Right ventricle myocardium superior (tissue), 1 donor: ENCODE results near the gene SPCS3. TPM values are rescaled to one million over a fixed set of nuclear protein-coding genes. Genes with fewer than 3 reads are reported as not detected.
"Not testable (repeated sequence)": the region's sequence is repeated elsewhere in the genome, so short reads cannot be mapped to it uniquely, and the experiment has no call there.

Source experiments
- ATAC-seq: fragments of 200-7000 bp; cut with Tn5 transposase; one replicate; pipeline ENCODE4 v1.9.1; 2020; ENCODE audit warnings: mild to moderate bottlenecking; ENCODE audit not compliant: poor library complexity
- DNase-seq: peaks from one replicate; pipeline ENCODE4 v3.0.0-alpha.2; 2020
- intact Hi-C: fragments of 100-400 bp; cut with DNase I; formaldehyde crosslinking; loops from one replicate; pipeline ENCODE4 v1.11.2; 2022
- long read RNA-seq: library from polyadenylated mRNA; unstranded; transcript quantifications from one replicate; pipeline ENCODE4 v2.0.0, GENCODE V29; 2021
- total RNA-seq: library from RNA; stranded (reverse); fragmentation: NEBNext Ultra II Directional; extraction: Animal tissue kit (Norgen Biotek cat#: 25700); gene quantifications from one replicate; pipeline ENCODE4 v1.2.1, GENCODE V29; 2021
- donor health status: DM: no; HTN: yes; CAD: no; lungs with severe emphysema.

The SPCS3 gene
- total RNA-seq = 82.2 TPM
- long read RNA-seq, full-length matches to known transcripts = 37 of 46 reads
- long read RNA-seq, partial matches to known transcripts = 1 of 46 reads
- long read RNA-seq, other reads (novel, unspliced or antisense) = 8 of 46 reads

DNA sequence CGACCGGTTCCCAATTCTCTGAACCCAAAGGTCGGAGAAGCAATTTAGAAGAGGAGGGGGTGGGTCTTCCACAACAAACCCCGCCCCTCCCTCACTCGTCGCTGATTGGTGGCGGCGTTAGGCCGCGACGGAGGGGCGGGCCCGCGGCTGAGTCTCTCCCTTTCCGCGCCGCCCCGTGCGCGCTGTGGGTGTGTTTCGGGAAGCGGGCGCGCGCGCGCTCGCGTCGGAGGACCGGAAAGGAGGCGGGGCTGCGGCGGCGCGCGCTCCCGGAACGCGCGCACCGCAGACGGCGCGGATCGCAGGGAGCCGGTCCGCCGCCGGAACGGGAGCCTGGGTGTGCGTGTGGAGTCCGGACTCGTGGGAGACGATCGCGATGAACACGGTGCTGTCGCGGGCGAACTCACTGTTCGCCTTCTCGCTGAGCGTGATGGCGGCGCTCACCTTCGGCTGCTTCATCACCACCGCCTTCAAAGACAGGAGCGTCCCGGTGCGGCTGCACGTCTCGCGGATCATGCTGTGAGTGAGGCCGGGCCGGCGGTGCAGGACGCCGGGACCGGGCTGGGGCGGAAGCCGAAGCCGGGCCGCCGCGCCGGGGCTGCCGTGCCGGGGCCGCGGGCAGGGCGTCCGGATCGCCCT is at the start of gene SPCS3:
Gene SPCS3 (plus strand): TSS at position 263 of the 636 bp plus-strand sequence. CDS start 111 bp downstream, at position 374.
- intact Hi-C loops = no loop called here
- peak; percentile 98 for DNase-seq
- peak; percentile 99 for ATAC-seq

DNA sequence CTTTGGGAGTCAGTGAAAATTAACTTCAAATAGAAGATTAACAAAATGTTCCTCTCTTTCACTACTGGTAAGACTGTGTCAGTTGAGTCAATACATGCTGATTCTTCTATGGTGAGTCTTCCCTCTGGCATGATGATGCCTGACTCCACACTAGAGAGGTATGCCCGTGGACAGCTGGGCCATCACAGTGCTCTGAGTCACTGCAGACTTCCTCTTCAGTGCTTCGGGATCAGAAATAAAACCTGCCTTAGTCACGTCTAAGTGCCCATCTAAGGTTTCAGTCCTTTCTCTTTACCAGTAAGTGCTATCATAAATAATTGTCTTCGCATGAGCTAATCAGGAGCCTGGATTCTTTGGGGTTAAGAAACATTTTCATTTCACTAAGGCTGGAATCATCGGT is 49.1 kb upstream of the SPCS3 start:
- DNase-seq = no peak
- ATAC-seq = no peak
- intact Hi-C loops = loop anchor here (10.0 kb wide), 1 partner anchor 76 kb away; the partner anchor contains the start of gene SPATA4

DNA sequence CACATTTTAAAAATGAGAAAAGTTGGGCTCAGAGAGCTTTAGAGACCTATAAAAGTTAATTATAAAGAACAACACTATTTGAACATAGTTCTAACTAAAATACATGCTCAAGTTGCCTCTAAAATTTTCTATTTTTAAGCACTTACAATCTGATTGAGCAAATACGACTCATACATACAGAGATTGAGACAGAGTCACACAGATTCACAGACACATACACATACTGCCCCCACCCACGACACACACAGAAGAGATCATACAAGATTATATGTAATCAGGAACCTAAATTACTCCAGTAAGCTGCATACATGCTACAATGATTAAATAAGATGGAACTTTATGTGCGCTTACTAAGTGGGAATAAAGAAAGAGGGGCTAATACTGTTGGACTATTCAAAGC is 48.0 kb upstream of the SPCS3 start:
- no peak for ATAC-seq
- intact Hi-C loops = loop anchor here (10.0 kb wide), 1 partner anchor 77 kb away; the partner anchor contains the start of gene SPATA4
- no peak for DNase-seq

DNA sequence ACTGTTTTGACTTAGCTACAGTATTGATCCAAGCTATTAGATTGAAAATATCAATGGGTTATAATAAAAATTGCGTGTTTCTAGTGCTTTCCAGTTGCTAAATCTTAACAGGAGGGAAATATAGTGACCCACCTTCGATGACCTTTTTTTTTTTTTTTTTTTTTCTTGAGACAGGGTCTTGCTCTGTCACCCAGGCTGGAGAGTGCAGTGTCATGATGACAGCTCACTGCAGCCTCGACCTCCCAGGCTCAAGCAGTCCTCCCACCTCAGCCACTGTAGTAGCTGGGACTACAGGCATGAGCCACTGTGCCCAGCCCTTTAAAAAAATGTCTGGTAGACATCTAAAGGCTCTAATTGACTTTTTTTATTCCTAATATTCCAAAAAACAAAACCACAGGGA is 47.0 kb upstream of the SPCS3 start:
- DNase-seq (no peak), ATAC-seq (no peak)
- intact Hi-C loops = loop anchor here (10.0 kb wide), 1 partner anchor 78 kb away; the partner anchor contains the start of gene SPATA4

DNA sequence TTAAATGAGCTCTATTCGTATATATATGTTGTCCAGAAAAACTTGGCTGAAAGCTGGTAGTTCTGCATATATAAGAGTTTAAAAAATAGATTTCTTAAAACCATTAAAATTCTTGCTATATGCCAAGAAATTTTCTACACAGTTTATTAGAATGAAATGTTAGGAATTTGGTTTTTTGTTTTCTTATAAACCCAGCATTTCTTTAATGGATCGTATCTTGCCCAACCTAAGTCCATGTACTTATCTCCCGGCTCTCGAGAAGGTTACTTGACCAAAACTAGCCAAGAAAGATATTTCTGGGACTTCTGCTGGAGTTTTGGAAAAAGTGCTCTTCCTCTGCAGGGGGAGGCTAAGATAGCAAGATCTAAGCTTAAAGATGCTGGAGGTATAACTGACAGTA is 46.0 kb upstream of the SPCS3 start:
- intact Hi-C loops = loop anchor here (10.0 kb wide), 1 partner anchor 79 kb away; the partner anchor contains the start of gene SPATA4
- no peak for DNase-seq
- ATAC-seq = no peak

DNA sequence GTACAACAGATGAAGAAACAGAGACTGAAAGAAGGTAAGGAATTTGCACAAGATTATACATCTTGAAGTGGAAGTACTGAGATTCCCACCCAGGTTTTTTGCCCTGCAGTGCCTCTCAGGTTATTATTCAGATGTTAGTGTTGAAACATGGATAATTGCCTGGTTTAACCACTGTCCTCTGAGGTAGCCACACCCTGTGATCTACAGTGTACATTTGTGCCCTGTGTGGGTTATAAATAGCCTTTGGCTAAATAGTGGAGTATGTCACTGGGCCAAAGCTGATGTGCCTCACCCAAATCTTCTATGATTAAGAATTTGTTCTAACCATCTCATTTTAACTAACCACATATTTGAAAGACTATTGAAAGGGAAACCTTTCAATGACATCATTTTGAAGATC is 45.3 kb upstream of the SPCS3 start:
- DNase-seq = no peak
- intact Hi-C loops = loop anchor here (10.0 kb wide), 1 partner anchor 80 kb away; the partner anchor contains the start of gene SPATA4
- ATAC-seq = peak; percentile 86

DNA sequence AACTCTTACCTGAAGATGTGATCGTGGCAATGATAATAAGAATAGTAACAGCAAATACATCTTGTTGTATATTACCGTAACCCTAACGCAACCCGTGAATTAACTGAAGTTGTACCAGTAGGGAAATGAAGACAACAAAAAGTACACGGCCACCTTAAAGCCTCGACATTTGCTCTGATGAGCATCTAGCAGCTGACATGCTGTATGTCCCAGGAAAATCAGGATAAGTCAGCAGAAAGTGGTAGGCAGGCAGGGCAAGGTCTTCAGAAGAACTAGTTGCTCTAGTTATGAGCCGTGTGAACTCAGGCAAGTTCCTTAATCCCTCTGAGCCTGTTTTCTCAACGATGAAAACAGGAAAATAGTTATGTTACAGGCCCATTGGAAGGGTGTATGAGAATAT is 43.1 kb upstream of the SPCS3 start:
- ATAC-seq (no peak), DNase-seq (no peak)
- intact Hi-C loops = loop anchor here (5.0 to 10.0 kb wide), 2 partner anchors 82 to 124 kb away; partner anchors contain the start of gene SPATA4

DNA sequence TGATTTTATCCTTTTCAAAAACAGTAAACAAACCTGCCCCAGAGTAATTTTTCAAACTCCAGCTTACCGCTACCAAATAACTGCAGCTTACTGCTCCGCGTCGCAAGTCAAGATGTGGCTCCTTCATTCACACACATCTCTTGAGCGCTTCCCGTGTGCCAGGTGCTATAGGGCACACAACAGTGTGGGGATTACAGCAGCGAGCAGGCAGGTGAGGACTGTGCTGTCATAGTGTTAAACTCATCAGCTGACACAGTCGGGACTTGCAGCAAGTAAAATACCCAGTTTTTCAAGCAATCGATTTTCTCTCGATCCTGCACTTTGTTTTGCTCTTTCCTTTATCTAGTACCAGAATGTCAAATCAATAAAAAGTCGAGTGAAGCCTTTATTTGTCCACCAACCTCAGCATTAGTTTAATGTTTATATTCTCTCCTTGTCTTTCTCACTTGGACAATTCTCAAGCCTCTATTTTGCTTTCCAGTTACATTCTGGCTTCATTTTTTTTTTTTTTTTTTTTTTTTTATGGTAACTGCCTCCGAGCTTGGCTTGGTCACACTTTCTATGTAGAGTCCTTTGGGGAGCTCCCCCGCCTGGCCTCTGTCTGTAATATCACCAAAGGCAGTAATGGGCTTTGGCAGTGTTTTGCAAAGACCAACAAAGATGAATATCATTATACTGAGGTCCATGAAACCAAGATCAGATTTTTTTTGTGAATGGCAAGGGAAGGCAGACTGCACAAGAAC is 42.4 kb upstream of the SPCS3 start:
- ATAC-seq = peak; percentile 91
- intact Hi-C loops = loop anchor here (5.0 to 10.0 kb wide), 2 partner anchors 83 to 125 kb away; partner anchors contain the start of gene SPATA4
- DNase-seq = peak; percentile 52

DNA sequence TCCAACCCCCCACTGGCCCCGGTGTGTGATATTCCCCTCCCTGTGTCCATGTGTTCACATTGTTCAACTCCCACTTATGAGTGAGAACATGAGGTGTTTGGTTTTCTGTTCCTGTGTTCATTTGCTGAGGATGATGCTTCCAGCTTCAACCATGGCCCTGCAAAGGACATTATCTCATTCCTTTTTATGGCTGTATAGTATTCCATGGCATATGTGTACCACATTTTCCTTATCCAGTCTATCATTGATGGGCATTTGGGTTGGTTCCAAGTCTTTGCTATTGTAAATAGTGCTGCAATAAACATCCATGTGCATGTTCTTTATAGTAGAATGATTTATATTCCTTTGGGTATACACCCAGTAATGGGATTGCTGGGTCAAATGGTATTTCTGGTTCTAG is 40.2 kb upstream of the SPCS3 start:
- not testable (repeated sequence) for DNase-seq, ATAC-seq
- intact Hi-C loops = loop anchor here (5.0 to 10.0 kb wide), 2 partner anchors 85 to 127 kb away; partner anchors contain the start of gene SPATA4

DNA sequence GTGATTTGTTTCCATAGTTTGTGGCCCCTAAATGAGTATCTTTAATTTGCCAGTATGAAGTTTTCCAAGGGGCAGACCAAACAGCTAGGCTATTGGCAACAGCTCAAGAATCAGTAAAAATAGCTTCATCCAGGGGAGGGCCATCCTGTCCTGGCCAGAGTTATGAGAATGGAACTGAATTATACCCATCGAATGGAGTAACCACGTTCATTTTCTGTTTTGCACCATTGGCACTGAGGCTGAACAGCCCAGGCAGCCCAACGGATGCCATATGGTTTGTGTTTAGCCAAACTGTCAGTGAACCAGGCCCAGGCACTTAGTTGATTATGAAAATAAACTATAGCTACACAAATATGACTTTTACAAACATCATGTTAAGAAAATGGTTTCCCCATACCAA is 33.0 kb upstream of the SPCS3 start:
- ATAC-seq (peak; percentile 64), DNase-seq (no peak)
- intact Hi-C loops = no loop called here

DNA sequence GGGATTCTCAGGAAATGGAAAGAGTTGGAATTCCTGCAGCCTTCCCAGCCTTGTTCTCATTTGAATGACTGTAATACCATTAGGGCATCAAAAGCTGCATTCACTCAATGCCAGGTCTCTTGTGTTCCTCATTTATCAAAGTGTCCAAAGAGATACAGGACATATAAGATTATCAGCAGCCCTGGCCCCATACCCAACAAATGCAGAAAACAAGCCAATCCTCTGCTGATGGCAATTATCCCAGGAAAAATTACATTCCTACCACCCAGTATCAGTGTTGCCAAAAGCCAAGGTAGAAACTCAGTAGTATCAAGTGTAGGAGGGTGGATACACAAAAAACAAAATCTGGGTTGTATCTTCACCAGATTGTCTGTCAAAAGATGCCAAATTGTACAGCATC is 32.2 kb upstream of the SPCS3 start:
- DNase-seq (no peak), ATAC-seq (no peak)
- intact Hi-C loops = no loop called here

DNA sequence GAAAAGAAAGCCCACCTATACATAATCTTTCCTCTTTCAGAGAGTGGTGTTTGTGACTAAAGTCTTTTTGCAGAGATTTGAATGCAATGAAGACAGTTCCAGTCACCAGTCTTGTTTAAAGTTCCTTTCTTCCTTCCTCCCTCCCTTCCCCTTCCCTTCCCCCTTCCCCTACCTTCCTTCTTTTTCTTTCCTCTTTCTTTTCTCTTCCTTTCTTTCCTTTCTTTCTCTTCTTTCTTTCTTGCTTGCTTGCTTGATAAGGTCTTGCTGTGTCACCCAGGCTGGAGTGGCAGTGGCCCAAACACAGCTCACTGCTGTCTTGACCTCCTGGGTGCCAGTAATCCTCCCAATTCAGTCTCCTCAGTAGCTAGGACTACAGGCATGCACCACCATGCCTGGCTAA is 31.7 kb upstream of the SPCS3 start:
- no peak for ATAC-seq
- intact Hi-C loops = no loop called here
- no peak for DNase-seq

DNA sequence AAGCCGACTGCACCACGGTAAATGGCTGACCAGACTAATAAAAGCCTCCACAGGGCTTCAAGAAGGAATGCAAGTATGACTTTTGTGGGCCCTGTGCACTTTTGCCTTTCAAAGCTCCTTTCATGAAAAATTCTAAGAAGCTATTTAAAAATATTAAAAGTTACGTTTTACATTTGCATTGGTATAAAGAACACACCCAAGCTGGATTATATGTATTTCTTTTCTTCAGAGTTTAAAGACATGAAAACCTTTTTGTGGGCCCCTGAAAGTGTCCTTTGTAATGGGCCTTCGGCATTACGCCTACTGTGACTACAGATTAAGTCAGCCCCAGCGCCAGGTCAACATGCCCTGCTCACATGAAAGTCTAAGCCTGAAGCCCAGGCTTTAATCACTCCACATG is 30.2 kb upstream of the SPCS3 start:
- DNase-seq (no peak), ATAC-seq (no peak)
- intact Hi-C loops = no loop called here

DNA sequence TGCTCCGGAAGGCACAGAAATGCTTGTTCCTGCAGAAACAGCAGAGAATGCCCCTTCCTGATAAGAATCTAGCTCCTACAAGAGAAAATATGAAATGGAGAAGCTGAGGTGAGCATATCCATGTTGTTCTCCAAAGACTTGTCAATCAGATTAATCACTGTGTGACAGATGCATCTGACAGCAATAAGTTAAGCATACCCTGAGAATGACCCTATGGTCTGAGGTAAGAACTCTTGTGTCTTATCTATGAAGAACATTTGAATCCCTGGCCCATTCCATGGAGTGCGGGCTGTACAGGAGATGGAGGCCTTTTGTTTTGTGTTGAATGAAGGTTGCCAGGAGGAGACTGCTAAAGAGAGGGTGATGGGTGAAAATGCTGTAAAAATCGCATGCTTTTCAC is 29.2 kb upstream of the SPCS3 start:
- ATAC-seq = no peak
- intact Hi-C loops = no loop called here

DNA sequence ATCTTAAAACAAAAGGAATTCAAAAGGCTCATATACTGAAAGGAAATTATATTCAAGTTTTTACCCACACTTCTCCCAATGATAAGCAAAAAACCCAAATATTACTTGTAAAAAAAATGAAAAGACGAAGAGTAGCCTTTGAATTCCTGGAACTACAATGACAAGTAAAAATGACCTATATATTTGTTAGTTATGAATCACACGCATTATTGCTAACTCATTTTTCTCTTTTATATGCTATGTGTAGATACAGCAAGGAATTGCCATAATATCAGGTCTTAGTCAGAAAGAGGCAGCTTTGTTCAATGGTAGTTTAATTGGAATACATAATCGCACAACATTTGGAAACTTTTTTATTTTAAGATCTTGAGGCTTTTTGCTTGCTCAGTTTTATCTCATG is 28.0 kb upstream of the SPCS3 start:
- DNase-seq = no peak
- intact Hi-C loops = no loop called here
- ATAC-seq = no peak

More for the DNA sequence above, 29.2 kb upstream of the SPCS3 start:
- DNase-seq = no peak

DNA sequence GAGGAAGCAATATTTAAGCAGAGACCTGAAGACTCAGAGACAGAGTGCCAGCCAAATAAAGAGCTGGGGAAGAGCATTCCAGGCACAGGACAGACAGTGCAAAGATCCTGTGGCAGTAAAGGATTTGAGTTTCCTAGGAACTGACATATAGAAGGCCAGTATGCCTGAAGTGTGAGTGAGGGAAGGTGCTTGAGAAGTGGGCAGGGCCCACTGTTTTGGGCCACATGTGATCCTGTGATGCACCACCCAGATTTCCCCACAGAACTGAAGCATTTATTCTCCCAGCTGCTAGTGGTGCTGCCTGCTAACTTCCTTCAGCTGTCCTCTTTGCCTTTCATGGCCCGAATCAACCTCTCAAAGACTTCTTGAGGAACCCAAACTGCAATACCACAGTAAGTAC is 26.8 kb upstream of the SPCS3 start:
- ATAC-seq (no peak), DNase-seq (no peak)
- intact Hi-C loops = no loop called here

DNA sequence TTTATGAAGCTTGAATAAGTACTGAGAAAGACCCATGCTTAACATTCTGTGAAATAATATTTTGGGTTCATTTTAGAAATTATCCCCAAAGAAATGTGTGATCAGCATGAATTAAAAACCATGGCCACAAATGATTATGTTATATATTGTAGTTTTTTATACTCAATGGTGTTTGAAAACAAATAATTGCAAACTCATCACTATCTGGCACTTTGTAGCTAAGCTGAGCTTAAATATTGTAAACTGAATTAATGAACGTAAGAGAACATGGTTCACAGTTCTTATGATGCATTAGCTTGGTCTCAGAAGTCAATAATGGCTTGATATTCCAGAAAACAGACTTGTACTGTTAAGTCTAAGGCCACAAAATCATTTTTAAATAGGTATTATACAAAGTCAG is 26.1 kb upstream of the SPCS3 start:
- ATAC-seq (no peak), DNase-seq (no peak)
- intact Hi-C loops = no loop called here

DNA sequence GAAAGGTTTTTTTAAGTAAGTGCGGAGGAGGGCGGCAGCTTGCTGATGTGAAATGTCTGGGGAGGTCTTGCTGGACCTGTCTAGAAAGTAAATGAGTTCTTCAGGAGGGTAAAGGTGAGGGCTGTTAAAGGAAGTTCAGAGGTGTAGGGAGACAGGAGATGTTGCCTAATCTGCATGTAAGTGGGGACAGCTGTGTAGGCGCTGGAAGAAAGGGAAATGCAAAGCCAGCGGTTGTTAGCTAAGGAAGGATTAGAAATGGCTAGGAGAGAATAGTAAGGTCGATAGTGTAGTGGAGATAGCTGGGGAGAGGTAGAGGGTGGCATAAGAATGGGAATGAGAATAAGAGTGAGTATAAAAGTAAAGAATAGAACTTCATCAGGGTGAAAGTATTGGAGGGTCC is 23.9 kb upstream of the SPCS3 start:
- intact Hi-C loops, DNase-seq, ATAC-seq: not testable (repeated sequence)

DNA sequence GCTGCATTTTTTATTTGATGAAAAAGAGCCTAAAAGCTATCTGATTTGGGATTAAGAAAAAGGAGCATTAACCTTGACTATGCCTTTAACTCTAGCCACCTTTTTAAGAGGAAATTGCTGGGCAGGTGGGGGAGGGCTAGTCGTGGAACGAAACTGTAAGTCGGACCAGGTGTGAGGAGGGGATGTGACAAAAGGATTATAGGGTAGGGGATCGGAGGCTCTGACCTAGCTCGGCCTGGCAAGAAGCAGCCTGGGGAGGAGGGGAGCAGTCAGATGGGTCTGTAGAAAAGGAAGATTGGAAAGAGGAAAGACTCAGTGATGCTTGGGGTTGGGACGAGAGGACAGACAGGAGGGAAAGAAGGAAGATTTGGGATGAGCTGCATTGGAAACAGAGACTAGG is 21.1 kb upstream of the SPCS3 start:
- intact Hi-C loops = no loop called here
- no peak for DNase-seq
- ATAC-seq = no peak

DNA sequence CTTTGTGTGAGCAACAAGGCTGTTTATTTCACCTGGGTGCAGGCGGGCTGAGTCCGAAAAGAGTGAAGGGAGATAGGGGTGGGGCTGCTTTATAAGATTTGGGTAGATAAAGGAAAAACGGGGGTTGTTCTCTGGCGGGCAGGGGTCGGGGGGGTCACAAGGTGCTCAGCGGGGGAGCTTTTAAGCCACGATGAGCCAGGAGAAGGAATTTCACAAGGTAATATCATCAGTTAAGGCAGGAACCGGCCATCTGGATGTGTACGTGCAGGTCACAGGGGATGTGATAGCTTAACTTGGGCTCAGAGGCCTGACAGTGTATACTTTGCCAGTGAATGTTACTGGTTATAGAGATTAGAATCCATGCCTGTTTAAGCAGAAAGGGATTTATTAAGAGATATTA is 19.7 kb upstream of the SPCS3 start:
- ATAC-seq = no peak
- intact Hi-C loops = no loop called here
- no peak for DNase-seq
